GM20000 (cell line): Measurements from ENCODE around the gene ESAM.
A peak's percentile ranks its signal among the peaks of the same experiment; 100 is the strongest.

Experiments
- DNase-seq: peaks from one replicate; pipeline ENCODE4 v3.0.0; 2012; ENCODE audit warnings: low spot score
- TF ChIP-seq, protein P1 (sequence below): IDR thresholded peaks from 2 replicates; pipeline ENCODE4 v1.5.1; 2012; ENCODE audit warnings: mild to moderate bottlenecking, control low read depth; ENCODE audit errors: extremely low read depth, missing control alignments

ESAM gene

DNA sequence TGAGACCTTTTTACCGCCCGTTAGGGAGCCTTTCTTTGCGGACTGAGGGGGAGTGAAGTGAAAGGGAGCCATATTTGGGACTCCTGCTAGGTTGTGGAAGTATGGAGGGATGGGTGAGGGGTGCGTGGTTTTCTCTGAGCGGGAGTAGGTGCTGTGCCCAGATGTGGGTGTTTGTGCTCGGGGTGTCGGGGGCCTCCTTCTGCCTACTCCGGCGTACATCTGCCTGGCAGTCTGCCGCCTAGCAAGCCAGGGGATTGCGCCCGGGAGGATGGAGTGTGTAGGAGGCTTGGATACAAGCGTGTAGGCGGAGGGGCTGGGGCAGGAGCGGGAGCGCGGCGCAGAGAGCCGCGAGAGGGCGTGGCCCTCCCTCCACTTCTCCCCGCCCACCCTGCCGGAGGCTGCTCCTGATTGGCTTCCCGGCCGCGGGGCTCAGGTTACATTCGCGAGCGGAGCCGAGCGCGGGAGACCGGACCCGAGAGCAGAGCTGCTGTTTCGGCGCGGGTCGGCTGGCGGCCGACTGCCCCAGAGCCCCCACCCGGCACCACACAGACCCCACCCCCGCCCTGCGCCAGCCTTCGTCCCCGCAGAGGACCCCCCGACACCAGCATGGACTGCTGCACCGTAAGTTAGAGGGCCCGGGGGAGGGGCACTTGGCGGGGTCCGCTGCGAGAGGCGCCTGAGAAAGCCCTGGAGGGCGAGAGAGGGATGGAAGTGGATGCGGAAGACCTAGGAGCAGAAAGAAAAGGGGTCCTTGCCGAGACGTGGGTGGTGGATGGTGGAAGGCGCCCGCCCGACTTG is 22.4 kb downstream of the ESAM start, which contains the start of gene NRGN:
TSS of gene NRGN (plus strand) at position 464 of the 798 bp plus-strand sequence. CDS start at position 607, 143 bp downstream.
- TF ChIP-seq, protein P1, sequence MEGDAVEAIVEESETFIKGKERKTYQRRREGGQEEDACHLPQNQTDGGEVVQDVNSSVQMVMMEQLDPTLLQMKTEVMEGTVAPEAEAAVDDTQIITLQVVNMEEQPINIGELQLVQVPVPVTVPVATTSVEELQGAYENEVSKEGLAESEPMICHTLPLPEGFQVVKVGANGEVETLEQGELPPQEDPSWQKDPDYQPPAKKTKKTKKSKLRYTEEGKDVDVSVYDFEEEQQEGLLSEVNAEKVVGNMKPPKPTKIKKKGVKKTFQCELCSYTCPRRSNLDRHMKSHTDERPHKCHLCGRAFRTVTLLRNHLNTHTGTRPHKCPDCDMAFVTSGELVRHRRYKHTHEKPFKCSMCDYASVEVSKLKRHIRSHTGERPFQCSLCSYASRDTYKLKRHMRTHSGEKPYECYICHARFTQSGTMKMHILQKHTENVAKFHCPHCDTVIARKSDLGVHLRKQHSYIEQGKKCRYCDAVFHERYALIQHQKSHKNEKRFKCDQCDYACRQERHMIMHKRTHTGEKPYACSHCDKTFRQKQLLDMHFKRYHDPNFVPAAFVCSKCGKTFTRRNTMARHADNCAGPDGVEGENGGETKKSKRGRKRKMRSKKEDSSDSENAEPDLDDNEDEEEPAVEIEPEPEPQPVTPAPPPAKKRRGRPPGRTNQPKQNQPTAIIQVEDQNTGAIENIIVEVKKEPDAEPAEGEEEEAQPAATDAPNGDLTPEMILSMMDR: no peak
- DNase-seq: peak; percentile 96

DNA sequence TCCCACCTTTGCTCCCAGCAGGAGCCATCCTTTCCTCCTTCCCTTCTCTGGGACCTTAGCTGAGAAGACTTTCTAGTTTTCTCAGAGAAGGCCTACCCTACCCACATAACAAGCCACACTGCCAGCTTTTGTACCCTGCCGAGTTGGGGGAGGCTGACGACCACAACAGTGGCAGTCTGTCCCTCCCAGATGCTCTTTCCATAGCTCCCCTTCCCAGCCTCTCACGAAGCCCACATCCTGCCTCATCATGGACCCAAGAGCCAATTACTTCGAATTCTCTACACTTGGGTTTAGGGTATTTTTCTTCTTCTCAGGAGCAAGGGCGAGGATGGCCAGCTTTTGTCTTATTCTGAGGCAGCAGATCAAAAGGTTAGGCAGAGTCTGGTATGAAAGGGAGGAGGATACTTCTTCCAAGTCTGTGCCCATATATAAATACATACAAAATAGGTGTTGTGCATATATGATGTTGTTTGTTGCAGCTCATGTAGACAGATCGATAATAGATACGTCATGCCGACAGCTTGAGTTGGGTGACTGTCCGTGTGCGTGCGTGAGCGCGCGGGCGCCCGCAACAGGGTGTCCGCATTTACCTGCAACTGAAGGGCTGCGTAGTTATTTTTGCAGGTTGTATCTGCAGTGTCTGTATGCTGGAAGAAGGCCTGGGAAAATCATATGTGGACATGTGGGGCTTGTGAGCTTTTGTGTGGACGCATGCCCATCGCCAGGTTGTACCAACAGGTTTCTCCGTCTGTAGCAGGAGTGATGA is 23.2 kb downstream of the ESAM start:
- DNase-seq: no peak
- TF ChIP-seq, protein P1: no peak

DNA sequence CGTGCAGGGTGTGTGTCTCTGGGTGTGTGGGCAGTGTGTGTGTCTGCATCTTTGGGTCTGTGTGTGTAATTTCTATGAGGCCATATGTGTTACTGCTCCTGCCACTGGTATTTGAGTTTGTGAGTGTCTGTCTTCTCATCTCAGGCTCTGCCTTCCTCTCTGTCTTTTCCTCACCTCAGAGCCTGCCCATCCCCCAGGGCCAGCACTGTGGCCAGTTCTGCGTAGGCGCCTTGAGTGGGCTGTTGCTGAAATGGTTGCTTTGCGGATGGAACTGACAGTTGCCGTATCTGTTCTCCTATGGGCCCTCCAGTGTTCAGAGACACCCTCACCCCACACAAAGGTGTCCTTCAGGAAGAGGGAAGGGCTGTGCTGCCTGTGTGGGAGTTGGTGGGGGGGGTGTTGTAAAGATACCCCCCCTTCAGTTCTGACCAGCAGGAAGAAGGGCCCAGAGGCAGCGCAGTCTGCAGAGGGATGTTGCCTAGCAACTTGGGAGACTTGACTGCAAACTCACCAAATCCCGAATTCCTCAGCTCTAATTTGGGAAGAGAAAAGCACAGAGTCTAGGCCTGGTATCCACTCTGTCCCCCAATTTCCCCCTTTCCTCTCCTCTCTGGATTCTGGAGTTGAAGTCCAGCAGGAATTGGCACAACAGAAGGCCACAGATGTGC is 24.3 kb downstream of the ESAM start:
- TF ChIP-seq, protein P1: no peak
- no peak for DNase-seq

DNA sequence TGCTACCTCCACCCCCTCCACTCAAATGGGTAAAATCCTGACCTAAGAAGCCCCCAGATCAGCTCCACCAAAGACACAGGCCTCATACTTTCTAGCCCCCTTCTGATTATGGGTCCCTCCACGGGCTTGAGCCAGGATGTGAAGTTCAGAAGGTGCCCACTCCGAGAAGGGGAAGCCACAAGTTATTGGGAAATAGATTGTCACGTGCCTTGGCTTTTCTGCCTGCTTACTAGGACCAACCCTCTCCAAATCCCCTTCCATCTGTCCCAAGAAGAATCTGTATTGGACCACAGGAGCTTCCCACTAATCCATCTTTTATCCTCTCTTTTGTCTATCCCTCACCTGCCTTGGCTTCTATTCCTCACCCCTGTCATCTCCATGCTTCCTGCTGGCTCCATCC is 25.4 kb downstream of the ESAM start:
- no peak for DNase-seq
- TF ChIP-seq, protein P1: no peak

DNA sequence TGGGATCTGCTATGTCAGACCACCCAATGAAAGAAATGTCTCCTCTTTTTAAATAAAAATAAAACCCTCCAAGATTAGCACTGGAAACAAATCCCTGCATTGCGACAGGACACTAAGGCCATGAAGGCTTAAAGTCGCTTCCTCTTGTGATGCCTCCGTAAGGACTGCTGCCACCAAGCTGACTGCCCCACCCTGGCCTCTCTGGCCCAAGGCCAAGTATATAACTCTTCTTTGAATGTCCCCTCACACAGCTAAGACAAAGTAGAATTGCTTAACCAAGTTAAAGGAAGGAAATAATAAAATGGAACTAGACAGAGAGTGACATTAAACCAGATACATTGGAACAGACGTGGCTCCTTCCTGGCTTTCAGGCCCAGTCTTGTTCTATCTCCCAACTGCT is 29.9 kb downstream of the ESAM start:
- TF ChIP-seq, protein P1: no peak
- no peak for DNase-seq

DNA sequence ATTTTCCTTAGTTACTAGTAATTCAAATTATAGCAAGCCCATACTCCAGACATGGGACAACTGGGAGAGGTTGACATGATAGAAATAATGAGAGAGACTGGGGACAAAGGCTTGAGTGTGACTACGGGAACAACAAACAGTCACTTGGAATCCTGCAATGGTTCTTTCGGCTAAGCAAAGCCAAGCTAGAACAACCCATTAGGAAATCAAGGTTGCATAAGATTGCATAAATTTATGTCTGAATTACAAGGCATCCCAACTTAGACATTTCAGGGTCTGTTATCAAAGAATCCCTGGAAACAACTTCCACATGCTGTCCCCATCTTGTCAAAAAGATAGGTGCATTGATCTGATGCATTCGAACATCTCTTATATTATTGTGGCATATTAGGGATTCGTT is 32.5 kb downstream of the ESAM start:
- DNase-seq: no peak
- TF ChIP-seq, protein P1: no peak
